ENCODE data around the gene ATXN10. TPM values are rescaled to one million over a fixed set of nuclear protein-coding genes. Genes with fewer than 3 reads are reported as not detected.

ATXN10 gene
- total and polyA plus RNA-seq, 2 of the 8 experiments (the other 6 are each of a cell fraction or from before 2014, with no cell fraction given) = 134 to 210 TPM

- H4K5ac ChIP-seq (ENCODE audit: insufficient read length, low read depth, low read length) = no peak overlapping the region
- no peak for TF ChIP-seq SP4 (IDR thresholded peaks at IDR 0.05; ENCODE audit: low read length)
- no peak for TF ChIP-seq RNF2 (IDR thresholded peaks at IDR 0.05; ENCODE audit: borderline replicate concordance, low read depth, low read length, missing control alignments, poor library complexity, severe bottlenecking)
- no peak for TF ChIP-seq HDAC6 (IDR thresholded peaks at IDR 0.05; ENCODE audit: low read depth, low read length)
- no peak for TF ChIP-seq GABPA (IDR thresholded peaks at IDR 0.05; ENCODE audit: borderline replicate concordance, insufficient read depth, low read length)
- no peak for TF ChIP-seq TCF12 (IDR thresholded peaks at IDR 0.05; ENCODE audit: low read depth, low read length)
- no peak for TF ChIP-seq CTCF (IDR thresholded peaks at IDR 0.05; ENCODE audit: control extremely low read depth in 1 of 3, insufficient read depth in 1 of 3, low read depth in 1 of 3, low read length in 3 of 3)
- no peak for TF ChIP-seq POU5F1 (IDR thresholded peaks at IDR 0.05; ENCODE audit: low read depth, low read length)
- TF ChIP-seq ASH2L (IDR thresholded peaks at IDR 0.05; ENCODE audit: low read length) = no peak
- TF ChIP-seq ATF2 (IDR thresholded peaks at IDR 0.05; ENCODE audit: low read length) = no peak
- no peak for TF ChIP-seq POLR2AphosphoS5 (IDR thresholded peaks at IDR 0.05; ENCODE audit: low read depth, low read length)
Observed at GRCh38 chr22:45676024-45676423, 4.4 kb downstream of the ATXN10 start.

More at GRCh38 chr22:45676024-45676423, 4.4 kb downstream of the ATXN10 start:
- Histone ChIP-seq H3K4me3 (ENCODE audit: extremely low read depth in 1 of 4, insufficient read depth in 2 of 4, low read depth in 3 of 4, low read length in 4 of 4) (no peak overlapping the region), H3K4me2 (ENCODE audit: insufficient read depth in 1 of 2, low read depth in 2 of 2, low read length in 2 of 2) (no peak overlapping the region), H3K36me3 (ENCODE audit: control insufficient read depth in 2 of 4, insufficient read depth in 4 of 4, low read length in 3 of 4) (peaks cover 0 to 4% (median 0%) of the 10 kb centered on the region in 4 experiments; a peak in 1 of 8 replicates), H2AK5ac (ENCODE audit: low read depth, low read length) (no peak overlapping the region), H4K8ac (ENCODE audit: extremely low read depth, insufficient read depth, low read length) (no peak overlapping the region), H3K79me2 (ENCODE audit: control insufficient read depth in 1 of 2, insufficient read depth in 2 of 2, low read length in 2 of 2) (peaks cover 35 to 90% of the 10 kb centered on the region in 2 experiments), H3K4me1 (replicated peaks in 1 of 4; ENCODE audit: control insufficient read depth in 3 of 4, insufficient read depth in 4 of 4, low read length in 3 of 4) (peaks cover 0 to 8% (median 5%) of the 10 kb centered on the region in 4 experiments; a peak in 4 of 7 replicates), H3K9ac (replicated peaks in 1 of 4; ENCODE audit: extremely low read depth in 1 of 4, low read depth in 3 of 4, low read length in 3 of 4) (no peak overlapping the region), H2BK120ac (replicated peaks; ENCODE audit: low read depth, low read length) (no peak overlapping the region), H3K27ac (ENCODE audit: low read depth, low read length) (no peak overlapping the region), H3K56ac (replicated peaks; ENCODE audit: insufficient read length, low read depth, low read length) (no peak overlapping the region), H4K20me1 (replicated peaks in 1 of 2; ENCODE audit: control insufficient read depth in 1 of 2, insufficient read depth in 2 of 2, low read length in 2 of 2) (peaks cover 23 to 32% of the 10 kb centered on the region in 2 experiments), H2BK20ac (ENCODE audit: low read length) (no peak overlapping the region), H3K79me1 (ENCODE audit: low read depth, low read length) (peaks cover 10% of the 10 kb centered on the region), H3K23me2 (ENCODE audit: low read depth, low read length) (peaks cover 6% of the 10 kb centered on the region; the same call in 1 of the 2 replicates), H2BK15ac (ENCODE audit: low read length) (no peak overlapping the region), H2BK5ac (ENCODE audit: low read depth, low read length) (no peak overlapping the region), H3K4ac (replicated peaks; ENCODE audit: insufficient read length, low read depth, low read length) (no peak overlapping the region), H3K14ac (ENCODE audit: insufficient read length) (no peak overlapping the region), H3K9me3 (ENCODE audit: insufficient read depth in 2 of 2, low read depth in 1 of 2, low read length in 1 of 2) (no peaks in the 10 kb centered on the region), H3K27me3 (replicated peaks in 1 of 4; ENCODE audit: control insufficient read depth in 3 of 4, extremely low read depth in 1 of 4, insufficient read depth in 3 of 4, low read length in 3 of 4) (no peaks in the 10 kb centered on the region), H4K91ac (replicated peaks; ENCODE audit: insufficient read length, low read length) (no peak overlapping the region), H3K23ac (ENCODE audit: insufficient read length) (no peak overlapping the region), H3K18ac (ENCODE audit: extremely low read depth, low read length) (no peak overlapping the region), H2AFZ (ENCODE audit: low read length) (no peak overlapping the region), H2BK12ac (ENCODE audit: low read depth, low read length) (no peak overlapping the region)
- WGBS, 2 experiments (ENCODE audit: extremely low coverage in 1 of 2, insufficient coverage in 1 of 2, insufficient read length in 1 of 2, insufficient replicate concordance in 2 of 2, low coverage in 1 of 2, low lambda C conversion rate in 2 of 2, missing lambda C conversion rate in 1 of 2) = 90% methylated on average over 4 of the region's 4 CpGs; no CpG with 5 or more reads in 1 of the 2 experiments
- no peak for FAIRE-seq
- DNase-seq (ENCODE audit: low read depth in 1 of 2, low spot score in 2 of 2) = no peak
- ChIA-PET POLR2A (ENCODE audit: partially characterized antibody) (interaction anchor here (1.7 kb wide), 1 partner anchor 10 kb away, joined by 4 read pairs; no protein-coding TSS in a partner anchor), CTCF (ENCODE audit: partially characterized antibody) (no interaction called here)

All from H1 (cell line).